Tibial nerve (tissue), 4 donors: Measurements from ENCODE around the gene RANBP17. TPM values are rescaled to one million over a fixed set of nuclear protein-coding genes. Genes with fewer than 3 reads are reported as not detected.
"Not testable (repeated sequence)": the region's sequence is repeated elsewhere in the genome, so short reads cannot be mapped to it uniquely, and the experiment has no call there.

Source experiments
- DNase-seq, 2 donors: peaks; one replicate each; pipeline ENCODE4 v3.0.0-alpha.2; 2019; ENCODE audit warnings: low spot score in 2 of 2
- H3K27ac ChIP-seq, 4 donors: fragments of 200-600 bp; sonication (generic) in 3 of 4; one replicate each; pipeline ENCODE4 v1.5.1; 2017 to 2019; ENCODE audit warnings: mild to moderate bottlenecking in 1 of 4
- H3K27me3 ChIP-seq, 2 donors: fragments of 200-600 bp; sonication (generic) in 1 of 2; one replicate each; pipeline versions ENCODE4 v1.5.1 to v1.6.0; 2017 to 2019
- H3K36me3 ChIP-seq, 3 donors: fragments of 200-600 bp; sonication (generic); one replicate each; pipeline ENCODE4 v1.5.1; 2018 to 2019
- H3K4me1 ChIP-seq, 4 donors: fragments of 200-600 bp; sonication (generic) in 3 of 4; one replicate each; pipeline ENCODE4 v1.5.1; 2017 to 2019
- H3K4me3 ChIP-seq, 4 donors: fragments of 200-600 bp; sonication (generic) in 3 of 4; one replicate each; pipeline ENCODE4 v1.5.1; 2017 to 2019; ENCODE audit warnings: mild to moderate bottlenecking in 1 of 4, moderate library complexity in 1 of 4
- H3K9me3 ChIP-seq, 4 donors: fragments of 200-600 bp; sonication (generic) in 3 of 4; one replicate each; pipeline ENCODE4 v1.5.1; 2017 to 2019
- CTCF ChIP-seq, 5 experiments: fragments of 200-600 bp in 3 of 5; fragments of 450-650 bp in 2 of 5; sonication (generic) in 3 of 5; IDR thresholded peaks; one replicate each; pipeline ENCODE4 v1.5.1; 2016 to 2019; ENCODE audit warnings: antibody characterized with exemption in 5 of 5, mild to moderate bottlenecking in 3 of 5, moderate library complexity in 2 of 5
- EP300 ChIP-seq, 2 donors: sonication (generic); formaldehyde crosslinking; IDR thresholded peaks; one replicate each; pipeline ENCODE4 v1.6.1; 2017; ENCODE audit warnings: antibody characterized with exemption in 2 of 2, mild to moderate bottlenecking in 1 of 2
- POLR2A ChIP-seq, 2 donors: fragments of 450-650 bp; IDR thresholded peaks; one replicate each; pipeline ENCODE4 v1.6.1; 2017; ENCODE audit warnings: antibody characterized with exemption in 2 of 2, mild to moderate bottlenecking in 2 of 2, moderate library complexity in 2 of 2
- WGBS, 2 donors: methylation state at CpG; one replicate each; pipeline ENCODE4 v1.1.5; 2018; 5-methylcytosine and 5-hydroxymethylcytosine counted together
- total RNA-seq, 4 donors: library from RNA; depleted of rRNA; stranded (reverse); fragments of >200 nt; gene quantifications; one replicate each; pipeline ENCODE4 v1.1.0, GENCODE V29; 2016

Gene RANBP17
- total RNA-seq, 4 donors from 2014 or later, result 10.8 to 34.5 (median 17.6) TPM

- WGBS, 2 donors, result 90 to 94% methylated on average over 3 of the region's 3 CpGs
- DNase-seq, result no peak
Measured at GRCh38 chr5:170863646-170864045, 1.8 kb downstream of the RANBP17 start.

GRCh38 chr5:170865622-170866021, 3.8 kb downstream of the RANBP17 start:
- no peak for TF ChIP-seq EP300 (IDR thresholded peaks at IDR 0.05)
- TF ChIP-seq CTCF (IDR thresholded peaks at IDR 0.05), result no peak
- TF ChIP-seq POLR2A (IDR thresholded peaks at IDR 0.05), result no peak
- H3K27me3 ChIP-seq, result peaks cover 0 to 16% of the 10 kb centered on the region in 2 donors
- H3K9me3 ChIP-seq, result peaks cover 0 to 18% (median under 1%) of the 10 kb centered on the region in 4 donors
- WGBS, 2 donors, result 100% methylated on average over 1 of the region's 1 CpG
- H3K36me3 ChIP-seq, result no peaks in the 10 kb centered on the region
- H3K4me1 ChIP-seq, result peaks cover 0 to 7% (median 0%) of the 10 kb centered on the region in 4 donors
- DNase-seq, result no peak
- no peak overlapping the region for H3K27ac ChIP-seq
- H3K4me3 ChIP-seq, result no peak overlapping the region

More at GRCh38 chr5:170863646-170864045, 1.8 kb downstream of the RANBP17 start:
- Histone ChIP-seq H3K4me3 (no peak overlapping the region), H3K27ac (no peak overlapping the region), H3K4me1 (peaks cover 0 to 7% (median 0%) of the 10 kb centered on the region in 4 donors), H3K27me3 (peaks cover 0 to 16% of the 10 kb centered on the region in 2 donors), H3K9me3 (peaks cover 0 to 31% (median 5%) of the 10 kb centered on the region in 4 donors), H3K36me3 (no peaks in the 10 kb centered on the region)
- no peak for TF ChIP-seq CTCF (IDR thresholded peaks at IDR 0.05)
- TF ChIP-seq EP300 (IDR thresholded peaks at IDR 0.05), result no peak
- TF ChIP-seq POLR2A (IDR thresholded peaks at IDR 0.05), result no peak

- no peak for DNase-seq
- no peak overlapping the region for H3K27ac ChIP-seq
- no peaks in the 10 kb centered on the region for H3K36me3 ChIP-seq
- peaks cover 0 to 8% of the 10 kb centered on the region in 2 donors for H3K27me3 ChIP-seq
- H3K4me1 ChIP-seq, result no peaks in the 10 kb centered on the region
- 81 to 85% methylated on average over 1 of the region's 1 CpG for WGBS, 2 donors
- H3K4me3 ChIP-seq, result no peak overlapping the region
- peaks cover 0 to 15% (median 0%) of the 10 kb centered on the region in 4 donors for H3K9me3 ChIP-seq
- TF ChIP-seq CTCF (IDR thresholded peaks at IDR 0.05), result no peak
- TF ChIP-seq EP300 (IDR thresholded peaks at IDR 0.05), result no peak
- TF ChIP-seq POLR2A (IDR thresholded peaks at IDR 0.05), result no peak
Measured at GRCh38 chr5:170867825-170868224, 6.0 kb downstream of the RANBP17 start.

GRCh38 chr5:170870390-170870789, 8.6 kb downstream of the RANBP17 start:
- H3K4me3 ChIP-seq, H3K4me1 ChIP-seq, H3K27me3 ChIP-seq, DNase-seq, H3K27ac ChIP-seq, H3K36me3 ChIP-seq: not testable (repeated sequence)
- H3K9me3 ChIP-seq, result peaks cover 0 to 30% (median 2%) of the 10 kb centered on the region in 4 donors

GRCh38 chr5:170874017-170874416, 12.2 kb downstream of the RANBP17 start:
- Histone ChIP-seq H3K4me1 (no peaks in the 10 kb centered on the region), H3K4me3 (no peak overlapping the region), H3K27me3 (no peaks in the 10 kb centered on the region), H3K9me3 (peaks cover 0 to 32% (median 2%) of the 10 kb centered on the region in 4 donors), H3K36me3 (no peaks in the 10 kb centered on the region), H3K27ac (no peak overlapping the region)
- no peak for TF ChIP-seq POLR2A (IDR thresholded peaks at IDR 0.05)
- no peak for TF ChIP-seq CTCF (IDR thresholded peaks at IDR 0.05)
- TF ChIP-seq EP300 (IDR thresholded peaks at IDR 0.05), result no peak
- no peak for DNase-seq
- WGBS, 2 donors, result 91 to 92% methylated on average over 2 of the region's 2 CpGs

GRCh38 chr5:170875811-170876210, 14.0 kb downstream of the RANBP17 start:
- TF ChIP-seq EP300 (IDR thresholded peaks at IDR 0.05) (no peak), CTCF (IDR thresholded peaks at IDR 0.05) (no peak), POLR2A (IDR thresholded peaks at IDR 0.05) (no peak)
- Histone ChIP-seq H3K36me3 (no peaks in the 10 kb centered on the region), H3K9me3 (peaks cover 0 to 32% (median 2%) of the 10 kb centered on the region in 4 donors), H3K4me3 (no peak overlapping the region), H3K4me1 (no peaks in the 10 kb centered on the region), H3K27ac (no peak overlapping the region), H3K27me3 (no peaks in the 10 kb centered on the region)
- DNase-seq, result no peak
- WGBS, 2 donors, result 94 to 95% methylated on average over 4 of the region's 4 CpGs
